Measurements from ENCODE around the gene FOXF1. TPM values are rescaled to one million over a fixed set of nuclear protein-coding genes. Genes with fewer than 3 reads are reported as not detected.

The FOXF1 gene
- total RNA-seq, 2 experiments from 2014 or later = not detected

DNA sequence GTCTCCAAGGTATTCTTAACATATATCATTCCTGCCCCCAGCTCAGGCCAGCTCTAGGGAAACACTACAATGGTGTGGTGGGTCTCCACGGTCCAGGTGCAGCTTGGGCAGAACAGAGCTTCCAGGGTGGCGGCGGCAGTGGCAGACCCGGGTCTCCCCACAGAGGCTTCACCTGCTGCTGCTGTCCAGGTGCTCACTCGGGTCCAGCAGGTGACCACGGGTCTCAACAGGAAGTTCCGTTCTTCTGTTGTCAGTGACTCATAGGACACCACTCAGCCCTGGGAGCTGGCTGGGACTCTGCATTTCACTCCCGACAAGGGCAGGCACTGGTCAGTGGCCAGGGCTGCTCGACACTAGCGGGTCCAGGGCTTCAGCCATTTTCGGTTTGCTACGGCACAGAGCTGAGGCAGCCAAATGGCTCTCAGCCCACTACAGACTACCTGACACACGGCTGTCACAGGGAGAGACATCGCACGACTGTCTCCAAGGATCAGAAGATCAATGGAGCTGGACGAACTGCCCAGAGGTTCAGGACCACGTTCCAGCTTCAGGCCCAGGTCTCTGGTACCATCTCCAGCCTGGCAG, 28.0 kb downstream of the FOXF1 start:
- no peaks in the 10 kb centered on the region for H3K27me3 Mint-ChIP-seq
- intact Hi-C loops (cut with micrococcal nuclease) = no loop called here
- ATAC-seq (no peak), DNase-seq (no peak)
- ChIA-PET CTCF (no interaction called here), POLR2A (no interaction called here)
- no peaks in the 10 kb centered on the region for H3K4me1 Mint-ChIP-seq (ENCODE audit: low read depth)
- no peaks in the 10 kb centered on the region for H3K9me3 Mint-ChIP-seq
- H3K36me3 Mint-ChIP-seq (ENCODE audit: low read depth) = peaks cover 22% of the 10 kb centered on the region
- TF ChIP-seq, protein P1, sequence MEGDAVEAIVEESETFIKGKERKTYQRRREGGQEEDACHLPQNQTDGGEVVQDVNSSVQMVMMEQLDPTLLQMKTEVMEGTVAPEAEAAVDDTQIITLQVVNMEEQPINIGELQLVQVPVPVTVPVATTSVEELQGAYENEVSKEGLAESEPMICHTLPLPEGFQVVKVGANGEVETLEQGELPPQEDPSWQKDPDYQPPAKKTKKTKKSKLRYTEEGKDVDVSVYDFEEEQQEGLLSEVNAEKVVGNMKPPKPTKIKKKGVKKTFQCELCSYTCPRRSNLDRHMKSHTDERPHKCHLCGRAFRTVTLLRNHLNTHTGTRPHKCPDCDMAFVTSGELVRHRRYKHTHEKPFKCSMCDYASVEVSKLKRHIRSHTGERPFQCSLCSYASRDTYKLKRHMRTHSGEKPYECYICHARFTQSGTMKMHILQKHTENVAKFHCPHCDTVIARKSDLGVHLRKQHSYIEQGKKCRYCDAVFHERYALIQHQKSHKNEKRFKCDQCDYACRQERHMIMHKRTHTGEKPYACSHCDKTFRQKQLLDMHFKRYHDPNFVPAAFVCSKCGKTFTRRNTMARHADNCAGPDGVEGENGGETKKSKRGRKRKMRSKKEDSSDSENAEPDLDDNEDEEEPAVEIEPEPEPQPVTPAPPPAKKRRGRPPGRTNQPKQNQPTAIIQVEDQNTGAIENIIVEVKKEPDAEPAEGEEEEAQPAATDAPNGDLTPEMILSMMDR (IDR thresholded peaks at IDR 0.05) = no peak
- H3K27ac Mint-ChIP-seq = no peak overlapping the region
- H3K4me3 Mint-ChIP-seq = no peak overlapping the region

DNA sequence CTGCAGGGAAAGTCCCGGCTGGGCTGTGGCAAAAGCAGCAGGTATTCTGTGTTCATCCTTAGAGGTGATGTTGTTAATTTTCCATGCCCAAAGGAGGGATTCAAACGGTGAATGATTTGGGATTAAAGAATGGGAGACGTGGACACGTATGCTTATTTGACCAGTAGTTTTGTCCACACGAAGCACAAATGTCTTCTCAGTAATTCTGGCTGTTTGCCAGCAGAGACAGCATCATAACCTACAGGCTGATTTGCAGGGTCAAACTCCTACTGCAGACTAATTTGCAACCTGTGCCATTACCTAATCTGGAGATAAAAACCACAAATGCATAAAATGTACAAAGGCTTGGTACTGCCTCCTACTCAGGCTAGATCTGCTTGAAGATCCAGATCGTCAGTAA, 30.6 kb downstream of the FOXF1 start:
- ChIA-PET CTCF (no interaction called here), POLR2A (interaction anchor here (0.6 kb wide), 1 partner anchor 468 kb away, joined by 4 read pairs; no protein-coding TSS in a partner anchor)
- Mint-ChIP-seq H3K4me3 (no peak overlapping the region), H3K4me1 (ENCODE audit: low read depth) (no peaks in the 10 kb centered on the region), H3K27ac (no peak overlapping the region), H3K27me3 (no peaks in the 10 kb centered on the region), H3K36me3 (ENCODE audit: low read depth) (peaks cover 38% of the 10 kb centered on the region), H3K9me3 (no peaks in the 10 kb centered on the region)
- intact Hi-C loops (cut with micrococcal nuclease) = no loop called here
- DNase-seq = no peak
- TF ChIP-seq, protein P1 (IDR thresholded peaks at IDR 0.05) = no peak
- ATAC-seq = no peak

DNA sequence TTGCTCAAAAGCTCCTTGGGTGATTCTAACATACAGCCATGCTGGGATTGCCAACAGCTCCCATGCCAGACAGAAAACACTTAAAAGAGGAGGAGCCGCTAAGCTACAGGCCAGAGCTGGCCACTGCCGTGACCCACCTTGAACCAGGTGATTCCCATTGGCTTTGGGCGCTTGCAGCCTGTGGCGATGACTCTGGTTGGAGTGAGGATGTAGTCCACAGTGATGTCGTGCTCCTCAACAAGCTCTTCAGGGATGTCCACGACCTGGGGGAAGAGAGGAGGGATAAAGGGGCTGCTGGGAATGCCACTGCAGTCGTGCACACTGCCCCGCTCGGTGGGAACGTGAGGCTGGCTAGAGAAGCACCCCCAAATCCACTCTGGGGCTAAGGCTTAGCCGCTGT, 31.2 kb downstream of the FOXF1 start:
- H3K27me3 Mint-ChIP-seq = no peaks in the 10 kb centered on the region
- TF ChIP-seq, protein P1 (IDR thresholded peaks at IDR 0.05) = no peak
- DNase-seq (no peak), ATAC-seq (no peak)
- H3K4me1 Mint-ChIP-seq (ENCODE audit: low read depth) = no peaks in the 10 kb centered on the region
- H3K4me3 Mint-ChIP-seq = no peak overlapping the region
- intact Hi-C loops (cut with micrococcal nuclease) = no loop called here
- CTCF ChIA-PET = interaction anchor here (1.4 kb wide), 1 partner anchor 23 kb away, joined by 4 read pairs; no protein-coding TSS in a partner anchor
- POLR2A ChIA-PET = no interaction called here
- H3K27ac Mint-ChIP-seq = no peak overlapping the region
- H3K36me3 Mint-ChIP-seq (ENCODE audit: low read depth) = peaks cover 38% of the 10 kb centered on the region
- no peaks in the 10 kb centered on the region for H3K9me3 Mint-ChIP-seq

DNA sequence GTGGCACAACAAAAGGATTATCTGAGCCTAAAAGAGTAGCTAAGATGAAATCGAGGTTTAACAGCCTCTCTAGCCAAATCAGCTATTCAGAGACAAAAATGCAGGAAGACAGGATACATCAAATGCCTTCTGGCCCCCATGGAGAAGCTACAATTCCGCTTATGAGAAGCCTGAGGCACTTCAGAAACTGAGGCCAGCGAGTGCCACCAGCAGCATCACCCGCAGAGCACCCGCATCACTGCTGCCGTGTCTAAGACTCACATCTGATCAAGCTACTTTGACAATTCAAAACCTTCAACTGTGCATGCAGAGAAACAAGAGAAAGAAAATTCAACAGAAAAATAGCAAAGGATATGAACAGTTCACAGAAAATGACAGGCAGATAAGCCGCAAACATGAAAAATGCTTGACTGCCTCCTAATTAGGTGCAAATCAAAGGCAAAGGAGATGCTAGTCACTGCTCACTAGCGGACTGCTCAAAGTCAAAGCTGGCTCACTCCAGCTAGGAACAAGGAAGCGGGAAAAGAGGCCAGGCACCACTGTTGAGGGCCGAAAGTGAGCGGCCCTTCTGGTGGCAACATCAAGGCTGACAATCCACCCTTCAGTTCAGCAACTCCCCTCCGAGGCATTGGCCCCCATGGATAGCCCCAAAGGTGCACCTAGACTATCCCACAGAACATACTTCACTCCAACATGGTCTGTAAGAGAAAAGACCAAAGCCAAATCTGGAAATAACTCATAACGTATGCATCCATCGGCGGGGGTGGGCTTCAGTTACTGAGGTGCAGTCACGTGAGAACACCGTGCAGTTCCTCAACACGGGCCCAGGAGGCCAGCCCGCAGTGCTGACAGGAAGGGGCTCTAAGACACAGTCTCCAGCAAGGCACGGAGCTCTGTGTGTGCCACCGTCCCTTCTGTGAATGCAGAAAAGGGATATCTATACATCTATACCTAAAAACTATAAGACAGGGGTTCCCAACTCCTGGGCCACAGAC, 32.7 kb downstream of the FOXF1 start:
- CTCF ChIA-PET = interaction anchor here (1.4 kb wide), 1 partner anchor 21 kb away, joined by 4 read pairs; no protein-coding TSS in a partner anchor
- ATAC-seq = no peak

More for the DNA sequence above, 32.7 kb downstream of the FOXF1 start:
- Mint-ChIP-seq H3K27ac (no peak overlapping the region), H3K4me3 (no peak overlapping the region), H3K36me3 (ENCODE audit: low read depth) (peaks cover 39% of the 10 kb centered on the region), H3K9me3 (no peaks in the 10 kb centered on the region), H3K4me1 (ENCODE audit: low read depth) (no peaks in the 10 kb centered on the region), H3K27me3 (no peaks in the 10 kb centered on the region)
- no peak for DNase-seq
- POLR2A ChIA-PET = no interaction called here
- intact Hi-C loops (cut with micrococcal nuclease) = no loop called here
- TF ChIP-seq, protein P1 (IDR thresholded peaks at IDR 0.05) = no peak
